ENCODE measurements around the gene SCN4B.
A peak's percentile ranks its signal among the peaks of the same experiment; 100 is the strongest.

SCN4B gene

GRCh38 chr11:118144301-118145268, 8.0 kb downstream of the SCN4B start:
- Histone ChIP-seq H3K9me3 (replicated peaks in 1 of 2; ENCODE audit: control insufficient read depth in 2 of 2, insufficient read depth in 1 of 2, low read depth in 1 of 2, low read length in 2 of 2) (no peaks in the 10 kb centered on the region), H3K4me3 (ENCODE audit: low read length in 2 of 2) (no peak overlapping the region), H2BK12ac (ENCODE audit: low read length) (no peak overlapping the region), H2AFZ (ENCODE audit: low read length) (peak overlapping the region; percentile 98), H2BK5ac (ENCODE audit: low read length) (no peak overlapping the region), H3K9ac (ENCODE audit: low read depth, low read length, poor library complexity) (peak overlapping the region; percentile 24), H3K4ac (ENCODE audit: low read length) (no peak overlapping the region), H3K4me2 (ENCODE audit: insufficient read depth, low read length, poor library complexity, severe bottlenecking) (no peak overlapping the region), H3K4me1 (ENCODE audit: control insufficient read depth in 2 of 2, insufficient read depth in 1 of 2, low read depth in 1 of 2, low read length in 2 of 2) (no peaks in the 10 kb centered on the region), H3K27ac (replicated peaks; ENCODE audit: low read length) (no peak overlapping the region), H2BK15ac (ENCODE audit: low read length) (no peak overlapping the region), H3K36me3 (replicated peaks in 1 of 2; ENCODE audit: control insufficient read depth in 2 of 2, insufficient read depth in 2 of 2, low read length in 2 of 2) (no peaks in the 10 kb centered on the region), H3K79me1 (ENCODE audit: low read depth, low read length) (no peaks in the 10 kb centered on the region), H3K14ac (ENCODE audit: low read length) (no peak overlapping the region), H4K8ac (ENCODE audit: low read depth, low read length) (no peak overlapping the region), H3K23ac (ENCODE audit: low read depth, low read length, poor library complexity) (no peak overlapping the region), H3K27me3 (ENCODE audit: control insufficient read depth in 3 of 3, insufficient read depth in 3 of 3, low read depth in 1 of 3, low read length in 3 of 3) (peaks cover 3 to 85% (median 15%) of the 10 kb centered on the region in 3 experiments), H2BK120ac (ENCODE audit: low read depth, low read length) (no peak overlapping the region), H4K91ac (ENCODE audit: low read depth, low read length, poor library complexity) (no peak overlapping the region), H3K18ac (ENCODE audit: low read length) (no peak overlapping the region), H2AK5ac (ENCODE audit: low read depth, low read length) (peak overlapping the region; percentile 16)
- no peak for DNase-seq (ENCODE audit: low spot score)
- WGBS, 2 donors (ENCODE audit: extremely low coverage in 2 of 2, insufficient read length in 2 of 2, insufficient replicate concordance in 1 of 2): no CpG with 5 or more reads among the region's 20 CpGs

- H3K36me3 ChIP-seq (replicated peaks in 1 of 2; ENCODE audit: control insufficient read depth in 2 of 2, insufficient read depth in 2 of 2, low read length in 2 of 2): no peaks in the 10 kb centered on the region
- no peak overlapping the region for H2BK12ac ChIP-seq (ENCODE audit: low read length)
- peaks cover 3 to 84% (median 15%) of the 10 kb centered on the region in 3 experiments for H3K27me3 ChIP-seq (ENCODE audit: control insufficient read depth in 3 of 3, insufficient read depth in 3 of 3, low read depth in 1 of 3, low read length in 3 of 3)
- WGBS, 2 donors (ENCODE audit: extremely low coverage in 2 of 2, insufficient read length in 2 of 2, insufficient replicate concordance in 1 of 2): no CpG with 5 or more reads among the region's 12 CpGs
- no peak overlapping the region for H3K4me2 ChIP-seq (ENCODE audit: insufficient read depth, low read length, poor library complexity, severe bottlenecking)
- H2AFZ ChIP-seq (ENCODE audit: low read length): no peak overlapping the region
- no peaks in the 10 kb centered on the region for H3K79me1 ChIP-seq (ENCODE audit: low read depth, low read length)
- H4K91ac ChIP-seq (ENCODE audit: low read depth, low read length, poor library complexity): no peak overlapping the region
- no peak for DNase-seq (ENCODE audit: low spot score)
- H2AK5ac ChIP-seq (ENCODE audit: low read depth, low read length): no peak overlapping the region
- H3K4ac ChIP-seq (ENCODE audit: low read length): no peak overlapping the region
- H4K8ac ChIP-seq (ENCODE audit: low read depth, low read length): no peak overlapping the region
- no peak overlapping the region for H3K23ac ChIP-seq (ENCODE audit: low read depth, low read length, poor library complexity)
- H3K9ac ChIP-seq (ENCODE audit: low read depth, low read length, poor library complexity): no peak overlapping the region
- no peak overlapping the region for H3K4me3 ChIP-seq (ENCODE audit: low read length in 2 of 2)
- H2BK5ac ChIP-seq (ENCODE audit: low read length): no peak overlapping the region
- no peak overlapping the region for H2BK120ac ChIP-seq (ENCODE audit: low read depth, low read length)
- no peak overlapping the region for H2BK15ac ChIP-seq (ENCODE audit: low read length)
- peaks cover 0 to 3% of the 10 kb centered on the region in 2 donors for H3K4me1 ChIP-seq (ENCODE audit: control insufficient read depth in 2 of 2, insufficient read depth in 1 of 2, low read depth in 1 of 2, low read length in 2 of 2)
- H3K14ac ChIP-seq (ENCODE audit: low read length): no peak overlapping the region
- no peaks in the 10 kb centered on the region for H3K9me3 ChIP-seq (replicated peaks in 1 of 2; ENCODE audit: control insufficient read depth in 2 of 2, insufficient read depth in 1 of 2, low read depth in 1 of 2, low read length in 2 of 2)
- no peak overlapping the region for H3K18ac ChIP-seq (ENCODE audit: low read length)
- no peak overlapping the region for H3K27ac ChIP-seq (replicated peaks; ENCODE audit: low read length)
Observed at GRCh38 chr11:118143661-118144185, 8.9 kb downstream of the SCN4B start.

GRCh38 chr11:118142809-118143208, 9.8 kb downstream of the SCN4B start:
- H3K27me3 ChIP-seq (ENCODE audit: control insufficient read depth in 3 of 3, insufficient read depth in 3 of 3, low read depth in 1 of 3, low read length in 3 of 3): peaks cover 3 to 81% (median 15%) of the 10 kb centered on the region in 3 experiments

GRCh38 chr11:118142081-118142480, 10.5 kb downstream of the SCN4B start:
- Histone ChIP-seq H3K36me3 (replicated peaks in 1 of 2; ENCODE audit: control insufficient read depth in 2 of 2, insufficient read depth in 2 of 2, low read length in 2 of 2) (no peaks in the 10 kb centered on the region), H3K4me3 (ENCODE audit: low read length in 2 of 2) (no peak overlapping the region), H3K27me3 (ENCODE audit: control insufficient read depth in 3 of 3, insufficient read depth in 3 of 3, low read depth in 1 of 3, low read length in 3 of 3) (peaks cover 3 to 73% (median 15%) of the 10 kb centered on the region in 3 experiments), H3K4me1 (ENCODE audit: control insufficient read depth in 2 of 2, insufficient read depth in 1 of 2, low read depth in 1 of 2, low read length in 2 of 2) (peaks cover 0 to 4% of the 10 kb centered on the region in 2 donors), H2BK15ac (ENCODE audit: low read length) (no peak overlapping the region), H3K14ac (ENCODE audit: low read length) (no peak overlapping the region), H3K18ac (ENCODE audit: low read length) (no peak overlapping the region), H4K91ac (ENCODE audit: low read depth, low read length, poor library complexity) (no peak overlapping the region), H3K4me2 (ENCODE audit: insufficient read depth, low read length, poor library complexity, severe bottlenecking) (no peak overlapping the region), H2BK5ac (ENCODE audit: low read length) (no peak overlapping the region), H3K4ac (ENCODE audit: low read length) (no peak overlapping the region), H3K27ac (replicated peaks; ENCODE audit: low read length) (no peak overlapping the region), H3K23ac (ENCODE audit: low read depth, low read length, poor library complexity) (no peak overlapping the region), H4K8ac (ENCODE audit: low read depth, low read length) (no peak overlapping the region), H2AFZ (ENCODE audit: low read length) (no peak overlapping the region), H3K9ac (ENCODE audit: low read depth, low read length, poor library complexity) (peak overlapping the region; percentile 36), H2AK5ac (ENCODE audit: low read depth, low read length) (no peak overlapping the region), H2BK12ac (ENCODE audit: low read length) (no peak overlapping the region), H3K79me1 (ENCODE audit: low read depth, low read length) (no peaks in the 10 kb centered on the region), H2BK120ac (ENCODE audit: low read depth, low read length) (no peak overlapping the region), H3K9me3 (replicated peaks in 1 of 2; ENCODE audit: control insufficient read depth in 2 of 2, insufficient read depth in 1 of 2, low read depth in 1 of 2, low read length in 2 of 2) (no peaks in the 10 kb centered on the region)
- no peak for DNase-seq (ENCODE audit: low spot score)
- WGBS, 2 donors (ENCODE audit: extremely low coverage in 2 of 2, insufficient read length in 2 of 2, insufficient replicate concordance in 1 of 2): no CpG with 5 or more reads among the region's 2 CpGs

More at GRCh38 chr11:118142809-118143208, 9.8 kb downstream of the SCN4B start:
- no peak overlapping the region for H2BK120ac ChIP-seq (ENCODE audit: low read depth, low read length)
- H3K9me3 ChIP-seq (replicated peaks in 1 of 2; ENCODE audit: control insufficient read depth in 2 of 2, insufficient read depth in 1 of 2, low read depth in 1 of 2, low read length in 2 of 2): no peaks in the 10 kb centered on the region
- no peak for DNase-seq (ENCODE audit: low spot score)
- H3K4ac ChIP-seq (ENCODE audit: low read length): no peak overlapping the region
- H2BK15ac ChIP-seq (ENCODE audit: low read length): no peak overlapping the region
- no peak overlapping the region for H3K4me3 ChIP-seq (ENCODE audit: low read length in 2 of 2)
- no CpG with 5 or more reads among the region's 6 CpGs for WGBS, 2 donors (ENCODE audit: extremely low coverage in 2 of 2, insufficient read length in 2 of 2, insufficient replicate concordance in 1 of 2)
- H4K8ac ChIP-seq (ENCODE audit: low read depth, low read length): peak overlapping the region; percentile 52
- H4K91ac ChIP-seq (ENCODE audit: low read depth, low read length, poor library complexity): no peak overlapping the region
- no peak overlapping the region for H3K18ac ChIP-seq (ENCODE audit: low read length)
- no peak overlapping the region for H3K23ac ChIP-seq (ENCODE audit: low read depth, low read length, poor library complexity)
- H3K4me1 ChIP-seq (ENCODE audit: control insufficient read depth in 2 of 2, insufficient read depth in 1 of 2, low read depth in 1 of 2, low read length in 2 of 2): peaks cover 0 to 4% of the 10 kb centered on the region in 2 donors
- H2BK12ac ChIP-seq (ENCODE audit: low read length): no peak overlapping the region
- no peaks in the 10 kb centered on the region for H3K79me1 ChIP-seq (ENCODE audit: low read depth, low read length)
- H3K36me3 ChIP-seq (replicated peaks in 1 of 2; ENCODE audit: control insufficient read depth in 2 of 2, insufficient read depth in 2 of 2, low read length in 2 of 2): no peaks in the 10 kb centered on the region
- H3K4me2 ChIP-seq (ENCODE audit: insufficient read depth, low read length, poor library complexity, severe bottlenecking): no peak overlapping the region
- H2AFZ ChIP-seq (ENCODE audit: low read length): no peak overlapping the region
- no peak overlapping the region for H3K9ac ChIP-seq (ENCODE audit: low read depth, low read length, poor library complexity)
- no peak overlapping the region for H3K14ac ChIP-seq (ENCODE audit: low read length)
- no peak overlapping the region for H3K27ac ChIP-seq (replicated peaks; ENCODE audit: low read length)
- H2AK5ac ChIP-seq (ENCODE audit: low read depth, low read length): no peak overlapping the region
- H2BK5ac ChIP-seq (ENCODE audit: low read length): no peak overlapping the region
